ENCODE data around the gene ST6GALNAC1. TPM values are rescaled to one million over a fixed set of nuclear protein-coding genes. Genes with fewer than 3 reads are reported as not detected.

The ST6GALNAC1 gene
- total and polyA plus RNA-seq, 4 donors, result 0.16 to 2.1 (median 0.21) TPM; not detected in 1

DNA sequence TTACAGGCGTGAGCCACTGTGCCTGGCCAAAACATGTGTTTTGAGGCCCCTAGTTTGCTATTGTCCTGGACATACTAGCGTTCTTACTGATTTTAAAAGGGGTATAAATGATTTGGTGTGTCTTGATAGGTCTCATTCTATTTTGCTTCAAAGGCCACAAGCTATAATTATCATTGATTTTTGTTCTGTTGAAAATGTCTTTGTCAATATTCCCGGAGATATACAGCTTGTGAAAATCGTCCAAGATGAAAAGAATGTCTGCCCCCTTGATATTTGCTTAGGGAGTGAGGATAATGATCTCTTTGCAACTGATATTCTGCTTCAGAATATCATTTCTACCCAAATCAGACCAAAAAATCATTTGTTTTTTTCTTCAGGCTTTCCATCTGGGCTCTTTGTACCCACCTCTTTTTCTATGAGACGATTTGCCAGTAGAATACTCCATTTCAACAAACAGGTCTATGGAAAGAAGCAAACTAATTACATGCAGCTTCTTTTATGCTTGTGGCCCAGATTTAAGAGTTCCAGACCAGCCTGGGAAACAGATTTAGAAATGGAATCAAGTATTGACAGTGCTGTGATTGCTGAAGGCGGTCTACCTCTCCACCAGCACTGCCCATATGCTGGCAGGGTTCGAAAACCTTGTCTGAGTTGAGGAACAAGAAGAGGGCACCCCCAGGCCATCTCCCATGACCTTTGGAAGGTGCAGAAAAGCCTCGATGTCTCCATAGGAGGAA, 14.1 kb upstream of the ST6GALNAC1 start:
- TF ChIP-seq, protein P1, sequence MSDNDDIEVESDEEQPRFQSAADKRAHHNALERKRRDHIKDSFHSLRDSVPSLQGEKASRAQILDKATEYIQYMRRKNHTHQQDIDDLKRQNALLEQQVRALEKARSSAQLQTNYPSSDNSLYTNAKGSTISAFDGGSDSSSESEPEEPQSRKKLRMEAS (IDR thresholded peaks at IDR 0.05), result no peak
- Histone ChIP-seq H3K9ac (ENCODE audit: low read depth in 1 of 2, low read length in 2 of 2) (no peak overlapping the region), H3K27me3 (ENCODE audit: control insufficient read depth in 4 of 4, insufficient read depth in 4 of 4, low read length in 3 of 4) (no peaks in the 10 kb centered on the region), H3K4me1 (ENCODE audit: control insufficient read depth in 4 of 4, insufficient read depth in 4 of 4, low read length in 3 of 4) (peaks cover 5 to 15% (median 11%) of the 10 kb centered on the region in 4 donors), H3K27ac (ENCODE audit: low read depth in 1 of 2, low read length in 2 of 2) (no peak overlapping the region), H3K4me3 (ENCODE audit: low read depth in 1 of 3, low read length in 3 of 3) (no peak overlapping the region), H3K36me3 (ENCODE audit: control insufficient read depth in 4 of 4, insufficient read depth in 3 of 4, low read depth in 1 of 4, low read length in 3 of 4) (no peaks in the 10 kb centered on the region), H3K9me3 (ENCODE audit: control insufficient read depth in 4 of 4, low read length in 3 of 4) (no peaks in the 10 kb centered on the region)
- WGBS, result 82% methylated on average over 8 of the region's 8 CpGs
- no peak for DNase-seq (ENCODE audit: low spot score)

- Histone ChIP-seq H3K36me3 (ENCODE audit: control insufficient read depth in 4 of 4, insufficient read depth in 3 of 4, low read depth in 1 of 4, low read length in 3 of 4) (no peaks in the 10 kb centered on the region), H3K27ac (ENCODE audit: low read depth in 1 of 2, low read length in 2 of 2) (no peak overlapping the region), H3K9me3 (ENCODE audit: control insufficient read depth in 4 of 4, low read length in 3 of 4) (no peaks in the 10 kb centered on the region), H3K4me3 (ENCODE audit: low read depth in 1 of 3, low read length in 3 of 3) (no peak overlapping the region), H3K4me1 (ENCODE audit: control insufficient read depth in 4 of 4, insufficient read depth in 4 of 4, low read length in 3 of 4) (peaks cover under 1 to 2% (median 1%) of the 10 kb centered on the region in 4 donors), H3K27me3 (ENCODE audit: control insufficient read depth in 4 of 4, insufficient read depth in 4 of 4, low read length in 3 of 4) (no peaks in the 10 kb centered on the region), H3K9ac (ENCODE audit: low read depth in 1 of 2, low read length in 2 of 2) (no peak overlapping the region)
- TF ChIP-seq JUND (IDR thresholded peaks at IDR 0.05) (no peak), FOXA1 (IDR thresholded peaks at IDR 0.05) (no peak), GABPA (IDR thresholded peaks at IDR 0.05 in 1 of 2, conservative IDR thresholded peaks at IDR 0.05 in 1 of 2) (no peak), RAD21 (IDR thresholded peaks at IDR 0.05) (no peak), YY1 (IDR thresholded peaks at IDR 0.05) (no peak), HNF4G (IDR thresholded peaks at IDR 0.05) (no peak), RXRA (IDR thresholded peaks at IDR 0.05) (no peak), NR2F2 (IDR thresholded peaks at IDR 0.05) (no peak)
- TF ChIP-seq, protein P1 (IDR thresholded peaks at IDR 0.05), result no peak
- TF ChIP-seq, protein P2, sequence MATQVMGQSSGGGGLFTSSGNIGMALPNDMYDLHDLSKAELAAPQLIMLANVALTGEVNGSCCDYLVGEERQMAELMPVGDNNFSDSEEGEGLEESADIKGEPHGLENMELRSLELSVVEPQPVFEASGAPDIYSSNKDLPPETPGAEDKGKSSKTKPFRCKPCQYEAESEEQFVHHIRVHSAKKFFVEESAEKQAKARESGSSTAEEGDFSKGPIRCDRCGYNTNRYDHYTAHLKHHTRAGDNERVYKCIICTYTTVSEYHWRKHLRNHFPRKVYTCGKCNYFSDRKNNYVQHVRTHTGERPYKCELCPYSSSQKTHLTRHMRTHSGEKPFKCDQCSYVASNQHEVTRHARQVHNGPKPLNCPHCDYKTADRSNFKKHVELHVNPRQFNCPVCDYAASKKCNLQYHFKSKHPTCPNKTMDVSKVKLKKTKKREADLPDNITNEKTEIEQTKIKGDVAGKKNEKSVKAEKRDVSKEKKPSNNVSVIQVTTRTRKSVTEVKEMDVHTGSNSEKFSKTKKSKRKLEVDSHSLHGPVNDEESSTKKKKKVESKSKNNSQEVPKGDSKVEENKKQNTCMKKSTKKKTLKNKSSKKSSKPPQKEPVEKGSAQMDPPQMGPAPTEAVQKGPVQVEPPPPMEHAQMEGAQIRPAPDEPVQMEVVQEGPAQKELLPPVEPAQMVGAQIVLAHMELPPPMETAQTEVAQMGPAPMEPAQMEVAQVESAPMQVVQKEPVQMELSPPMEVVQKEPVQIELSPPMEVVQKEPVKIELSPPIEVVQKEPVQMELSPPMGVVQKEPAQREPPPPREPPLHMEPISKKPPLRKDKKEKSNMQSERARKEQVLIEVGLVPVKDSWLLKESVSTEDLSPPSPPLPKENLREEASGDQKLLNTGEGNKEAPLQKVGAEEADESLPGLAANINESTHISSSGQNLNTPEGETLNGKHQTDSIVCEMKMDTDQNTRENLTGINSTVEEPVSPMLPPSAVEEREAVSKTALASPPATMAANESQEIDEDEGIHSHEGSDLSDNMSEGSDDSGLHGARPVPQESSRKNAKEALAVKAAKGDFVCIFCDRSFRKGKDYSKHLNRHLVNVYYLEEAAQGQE (IDR thresholded peaks at IDR 0.05), result no peak
- TF ChIP-seq, protein P3, sequence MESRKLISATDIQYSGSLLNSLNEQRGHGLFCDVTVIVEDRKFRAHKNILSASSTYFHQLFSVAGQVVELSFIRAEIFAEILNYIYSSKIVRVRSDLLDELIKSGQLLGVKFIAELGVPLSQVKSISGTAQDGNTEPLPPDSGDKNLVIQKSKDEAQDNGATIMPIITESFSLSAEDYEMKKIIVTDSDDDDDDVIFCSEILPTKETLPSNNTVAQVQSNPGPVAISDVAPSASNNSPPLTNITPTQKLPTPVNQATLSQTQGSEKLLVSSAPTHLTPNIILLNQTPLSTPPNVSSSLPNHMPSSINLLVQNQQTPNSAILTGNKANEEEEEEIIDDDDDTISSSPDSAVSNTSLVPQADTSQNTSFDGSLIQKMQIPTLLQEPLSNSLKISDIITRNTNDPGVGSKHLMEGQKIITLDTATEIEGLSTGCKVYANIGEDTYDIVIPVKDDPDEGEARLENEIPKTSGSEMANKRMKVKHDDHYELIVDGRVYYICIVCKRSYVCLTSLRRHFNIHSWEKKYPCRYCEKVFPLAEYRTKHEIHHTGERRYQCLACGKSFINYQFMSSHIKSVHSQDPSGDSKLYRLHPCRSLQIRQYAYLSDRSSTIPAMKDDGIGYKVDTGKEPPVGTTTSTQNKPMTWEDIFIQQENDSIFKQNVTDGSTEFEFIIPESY (IDR thresholded peaks at IDR 0.05), result no peak
- WGBS, result 96% methylated on average over 1 of the region's 1 CpG
- DNase-seq (ENCODE audit: low spot score), result no peak
Measured at GRCh38 chr17:76654408-76654807, 10.9 kb upstream of the ST6GALNAC1 start.

DNA sequence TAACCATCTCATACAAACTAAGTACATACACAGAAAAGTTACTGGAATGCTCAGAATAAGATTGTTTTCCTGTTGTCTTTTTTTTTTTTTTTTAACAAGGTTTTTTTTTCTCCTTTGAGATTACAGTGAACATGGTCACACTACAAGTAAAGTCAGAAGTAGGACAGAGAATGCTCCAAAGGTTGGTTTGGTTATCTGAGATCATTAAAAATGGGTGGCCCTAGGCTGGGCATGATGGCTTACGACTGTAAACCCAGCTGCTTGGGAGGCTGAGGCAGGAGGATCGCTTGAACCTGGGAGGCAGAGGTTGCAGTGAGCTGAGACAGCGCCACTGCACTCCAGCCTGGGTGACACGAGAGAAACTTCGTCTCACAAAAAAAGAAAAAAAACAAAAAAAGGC, 6.9 kb upstream of the ST6GALNAC1 start:
- TF ChIP-seq, protein P2 (IDR thresholded peaks at IDR 0.05), result no peak
- TF ChIP-seq, protein P3 (IDR thresholded peaks at IDR 0.05), result no peak
- TF ChIP-seq HNF4A (conservative IDR thresholded peaks at IDR 0.05) (no peak), EGR1 (IDR thresholded peaks at IDR 0.05; ENCODE audit: low read depth in 2 of 2) (no peak)
- 91% methylated on average over 5 of the region's 5 CpGs for WGBS
- Histone ChIP-seq H3K27ac (ENCODE audit: low read depth in 1 of 2, low read length in 2 of 2) (no peak overlapping the region), H3K9me3 (ENCODE audit: control insufficient read depth in 4 of 4, low read length in 3 of 4) (no peaks in the 10 kb centered on the region), H3K4me1 (ENCODE audit: control insufficient read depth in 4 of 4, insufficient read depth in 4 of 4, low read length in 3 of 4) (no peaks in the 10 kb centered on the region), H3K9ac (ENCODE audit: low read depth in 1 of 2, low read length in 2 of 2) (no peak overlapping the region), H3K4me3 (ENCODE audit: low read depth in 1 of 3, low read length in 3 of 3) (no peak overlapping the region), H3K36me3 (ENCODE audit: control insufficient read depth in 4 of 4, insufficient read depth in 3 of 4, low read depth in 1 of 4, low read length in 3 of 4) (no peaks in the 10 kb centered on the region), H3K27me3 (ENCODE audit: control insufficient read depth in 4 of 4, insufficient read depth in 4 of 4, low read length in 3 of 4) (no peaks in the 10 kb centered on the region)
- no peak for DNase-seq (ENCODE audit: low spot score)
